HG03196 (cell line): ENCODE results near the gene GRPR.
A peak's percentile ranks its signal among the peaks of the same experiment; 100 is the strongest.
"Not testable (repeated sequence)": the region's sequence is repeated elsewhere in the genome, so short reads cannot be mapped to it uniquely, and the experiment has no call there.

Experiments
- ATAC-seq: cut with Tn5 transposase; IDR thresholded peaks from one replicate; pipeline ENCODE4 v1.9.1; 2021; ENCODE audit not compliant: unreplicated experiment

Gene GRPR

GRCh38 chrX:16175329-16176061 lies 52.1 kb downstream of the GRPR start:
- no peak for ATAC-seq

GRCh38 chrX:16177260-16177659 lies 53.9 kb downstream of the GRPR start:
- no peak for ATAC-seq

- not testable (repeated sequence) for ATAC-seq
These were observed 60.5 kb downstream of the GRPR start for GRCh38 chrX:16183843-16184242.

- ATAC-seq = peak; percentile 92
These were observed 62.4 kb downstream of the GRPR start for GRCh38 chrX:16185725-16186136.

GRCh38 chrX:16186380-16187007 lies 63.1 kb downstream of the GRPR start:
- no peak for ATAC-seq

GRCh38 chrX:16187024-16187760 lies 63.8 kb downstream of the GRPR start:
- ATAC-seq = no peak

GRCh38 chrX:16188687-16189086 lies 65.3 kb downstream of the GRPR start:
- no peak for ATAC-seq

GRCh38 chrX:16191605-16192004 lies 68.2 kb downstream of the GRPR start:
- no peak for ATAC-seq

GRCh38 chrX:16196829-16197228 lies 73.5 kb downstream of the GRPR start:
- ATAC-seq = no peak

- no peak for ATAC-seq
These were observed 76.0 kb downstream of the GRPR start for GRCh38 chrX:16199343-16199742.

- ATAC-seq = no peak
These were observed 79.6 kb downstream of the GRPR start for GRCh38 chrX:16202943-16203342.
